Erythroblast (primary cell): ENCODE results near the gene CTSS.

Source experiments
- GATA1 ChIP-seq: IDR thresholded peaks from 2 replicates; pipeline ENCODE4 v1.6.1; 2011; ENCODE audit warnings: low read depth, mild to moderate bottlenecking, control low read depth, low read length, moderate library complexity
- POLR2A ChIP-seq: IDR thresholded peaks from 2 replicates; pipeline ENCODE4 v1.6.1; 2011; ENCODE audit warnings: mild to moderate bottlenecking, low read length

DNA sequence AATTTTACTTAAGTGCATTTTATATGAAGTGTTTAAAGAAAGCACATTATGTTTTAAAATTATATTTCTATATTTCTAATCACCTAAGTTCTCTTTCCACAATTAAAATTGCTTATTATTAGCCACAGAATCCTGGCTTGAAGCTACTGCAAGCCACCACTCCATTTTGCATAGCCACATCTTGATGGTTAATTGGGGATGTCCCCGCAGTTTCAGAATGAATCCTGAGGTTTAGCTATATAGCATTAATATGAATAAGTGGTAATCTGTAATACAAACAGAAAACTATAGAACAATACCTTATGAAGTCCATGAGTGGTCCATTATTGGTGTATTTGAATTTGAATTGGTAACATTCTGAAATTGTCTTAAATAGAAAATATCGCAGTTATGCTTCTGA lies 57.0 kb downstream of the CTSS start:
- TF ChIP-seq POLR2A (no peak), GATA1 (no peak)
